ENCODE results near the gene INPP5J. TPM values are rescaled to one million over a fixed set of nuclear protein-coding genes. Genes with fewer than 3 reads are reported as not detected.

The INPP5J gene
- total and polyA plus RNA-seq, 4 donors, result 1.2 to 6.5 (median 2.1) TPM

- Histone ChIP-seq H3K4me1 (ENCODE audit: control insufficient read depth in 5 of 5, insufficient read depth in 5 of 5, low read length in 5 of 5) (no peaks in the 10 kb centered on the region), H3K27ac (ENCODE audit: low read depth in 1 of 2, low read length in 1 of 2) (peak within 1 kb of the TSS in 1 of 2 donors; percentile 52), H3K9ac (ENCODE audit: insufficient read depth in 1 of 2, low read length in 2 of 2) (no peak within 1 kb of the TSS), H3K36me3 (ENCODE audit: control insufficient read depth in 4 of 4, insufficient read depth in 4 of 4, low read length in 4 of 4) (no peaks in the 10 kb centered on the region), H3K4me3 (peak within 1 kb of the TSS; percentile 33), H3K27me3 (ENCODE audit: control insufficient read depth in 3 of 3, insufficient read depth in 3 of 3, low read length in 2 of 3) (peaks cover 0 to 3% (median 0%) of the 10 kb centered on the region in 3 donors), H3K9me3 (ENCODE audit: control insufficient read depth in 4 of 4, insufficient read depth in 3 of 4, low read length in 3 of 4) (no peaks in the 10 kb centered on the region)
- DNase-seq, result peak; percentile 28 to 68 (median 67)
- ATAC-seq (ENCODE audit: insufficient read depth, low FRiP score), result peak; percentile 76
- WGBS, 2 donors, result 39 to 58% methylated on average over 23 to 24 of the region's 24 CpGs
- no peak for TF ChIP-seq CTCF (IDR thresholded peaks at IDR 0.05; ENCODE audit: control extremely low read depth, extremely low read depth)
These were observed 17.3 kb downstream of the INPP5J start, which contains the start of gene PLA2G3 for GRCh38 chr22:31139866-31140716. Gene PLA2G3 (minus strand): TSS chr22:31140508. CDS start chr22:31140354, 154 bp downstream.

GRCh38 chr22:31140746-31141145 is 18.0 kb downstream of the INPP5J start:
- Histone ChIP-seq H3K27me3 (ENCODE audit: control insufficient read depth in 3 of 3, insufficient read depth in 3 of 3, low read length in 2 of 3) (peaks cover 0 to 3% (median 0%) of the 10 kb centered on the region in 3 donors), H3K9ac (ENCODE audit: insufficient read depth in 1 of 2, low read length in 2 of 2) (no peak overlapping the region), H3K27ac (ENCODE audit: low read depth in 1 of 2, low read length in 1 of 2) (peak overlapping the region in 1 of 2 donors; percentile 52), H3K4me1 (ENCODE audit: control insufficient read depth in 5 of 5, insufficient read depth in 5 of 5, low read length in 5 of 5) (no peaks in the 10 kb centered on the region), H3K9me3 (ENCODE audit: control insufficient read depth in 4 of 4, insufficient read depth in 3 of 4, low read length in 3 of 4) (no peaks in the 10 kb centered on the region), H3K36me3 (ENCODE audit: control insufficient read depth in 4 of 4, insufficient read depth in 4 of 4, low read length in 4 of 4) (no peaks in the 10 kb centered on the region), H3K4me3 (no peak overlapping the region)
- ATAC-seq (ENCODE audit: insufficient read depth, low FRiP score) (peak; percentile 14), DNase-seq (no peak)
- no peak for TF ChIP-seq CTCF (IDR thresholded peaks at IDR 0.05; ENCODE audit: control extremely low read depth, extremely low read depth)
- WGBS, 2 donors, result 61 to 91% methylated on average over 5 of the region's 5 CpGs

- Histone ChIP-seq H3K36me3 (ENCODE audit: control insufficient read depth in 4 of 4, insufficient read depth in 4 of 4, low read length in 4 of 4) (no peaks in the 10 kb centered on the region), H3K27me3 (ENCODE audit: control insufficient read depth in 3 of 3, insufficient read depth in 3 of 3, low read length in 2 of 3) (peaks cover 0 to 3% (median 0%) of the 10 kb centered on the region in 3 donors), H3K9ac (ENCODE audit: insufficient read depth in 1 of 2, low read length in 2 of 2) (no peak overlapping the region), H3K4me3 (no peak overlapping the region), H3K27ac (ENCODE audit: low read depth in 1 of 2, low read length in 1 of 2) (peak overlapping the region in 1 of 2 donors; percentile 8), H3K9me3 (ENCODE audit: control insufficient read depth in 4 of 4, insufficient read depth in 3 of 4, low read length in 3 of 4) (no peaks in the 10 kb centered on the region), H3K4me1 (ENCODE audit: control insufficient read depth in 5 of 5, insufficient read depth in 5 of 5, low read length in 5 of 5) (no peaks in the 10 kb centered on the region)
- DNase-seq (no peak), ATAC-seq (ENCODE audit: insufficient read depth, low FRiP score) (no peak)
- 98 to 100% methylated on average over 2 of the region's 2 CpGs for WGBS, 2 donors
- TF ChIP-seq CTCF (IDR thresholded peaks at IDR 0.05; ENCODE audit: control extremely low read depth, extremely low read depth), result no peak
These were observed 18.8 kb downstream of the INPP5J start for GRCh38 chr22:31141551-31141950.

Measured in lung (tissue), 12 donors.